Measurements from ENCODE around the gene ALPI. TPM values are rescaled to one million over a fixed set of nuclear protein-coding genes. Genes with fewer than 3 reads are reported as not detected.

Gene ALPI
- total and polyA plus RNA-seq, 10 of the 15 experiments (the other 5 are each of a cell fraction or from before 2014, with no cell fraction given), result not detected

GRCh38 chr2:232434563-232435374 is 21.2 kb upstream of the ALPI start:
- no peak for TF ChIP-seq ZSCAN29 (IDR thresholded peaks at IDR 0.05)
- TF ChIP-seq REST (IDR thresholded peaks at IDR 0.05; ENCODE audit: low read depth, low read length), result no peak
- TF ChIP-seq EGR1 (IDR thresholded peaks at IDR 0.05; ENCODE audit: borderline replicate concordance in 1 of 2, low read depth in 2 of 2, low read length in 2 of 2), result no peak
- TF ChIP-seq NKRF (conservative IDR thresholded peaks at IDR 0.05), result no peak
- no peak for TF ChIP-seq PAX8 (IDR thresholded peaks at IDR 0.05)
- no peak for TF ChIP-seq WRNIP1 (IDR thresholded peaks at IDR 0.05; ENCODE audit: borderline replicate concordance, low read depth, low read length)
- no peak for TF ChIP-seq ATF2 (IDR thresholded peaks at IDR 0.05; ENCODE audit: low read length)
- TF ChIP-seq CHD4 (IDR thresholded peaks at IDR 0.05), result no peak
- TF ChIP-seq, protein P1, sequence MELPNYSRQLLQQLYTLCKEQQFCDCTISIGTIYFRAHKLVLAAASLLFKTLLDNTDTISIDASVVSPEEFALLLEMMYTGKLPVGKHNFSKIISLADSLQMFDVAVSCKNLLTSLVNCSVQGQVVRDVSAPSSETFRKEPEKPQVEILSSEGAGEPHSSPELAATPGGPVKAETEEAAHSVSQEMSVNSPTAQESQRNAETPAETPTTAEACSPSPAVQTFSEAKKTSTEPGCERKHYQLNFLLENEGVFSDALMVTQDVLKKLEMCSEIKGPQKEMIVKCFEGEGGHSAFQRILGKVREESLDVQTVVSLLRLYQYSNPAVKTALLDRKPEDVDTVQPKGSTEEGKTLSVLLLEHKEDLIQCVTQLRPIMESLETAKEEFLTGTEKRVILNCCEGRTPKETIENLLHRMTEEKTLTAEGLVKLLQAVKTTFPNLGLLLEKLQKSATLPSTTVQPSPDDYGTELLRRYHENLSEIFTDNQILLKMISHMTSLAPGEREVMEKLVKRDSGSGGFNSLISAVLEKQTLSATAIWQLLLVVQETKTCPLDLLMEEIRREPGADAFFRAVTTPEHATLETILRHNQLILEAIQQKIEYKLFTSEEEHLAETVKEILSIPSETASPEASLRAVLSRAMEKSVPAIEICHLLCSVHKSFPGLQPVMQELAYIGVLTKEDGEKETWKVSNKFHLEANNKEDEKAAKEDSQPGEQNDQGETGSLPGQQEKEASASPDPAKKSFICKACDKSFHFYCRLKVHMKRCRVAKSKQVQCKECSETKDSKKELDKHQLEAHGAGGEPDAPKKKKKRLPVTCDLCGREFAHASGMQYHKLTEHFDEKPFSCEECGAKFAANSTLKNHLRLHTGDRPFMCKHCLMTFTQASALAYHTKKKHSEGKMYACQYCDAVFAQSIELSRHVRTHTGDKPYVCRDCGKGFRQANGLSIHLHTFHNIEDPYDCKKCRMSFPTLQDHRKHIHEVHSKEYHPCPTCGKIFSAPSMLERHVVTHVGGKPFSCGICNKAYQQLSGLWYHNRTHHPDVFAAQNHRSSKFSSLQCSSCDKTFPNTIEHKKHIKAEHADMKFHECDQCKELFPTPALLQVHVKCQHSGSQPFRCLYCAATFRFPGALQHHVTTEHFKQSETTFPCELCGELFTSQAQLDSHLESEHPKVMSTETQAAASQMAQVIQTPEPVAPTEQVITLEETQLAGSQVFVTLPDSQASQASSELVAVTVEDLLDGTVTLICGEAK (IDR thresholded peaks at IDR 0.05; ENCODE audit: borderline replicate concordance), result no peak
- TF ChIP-seq HDGF (IDR thresholded peaks at IDR 0.05), result no peak
- TF ChIP-seq ETV6 (conservative IDR thresholded peaks at IDR 0.05 in 1 of 2, IDR thresholded peaks at IDR 0.05 in 1 of 2; ENCODE audit: borderline replicate concordance in 1 of 2, low read depth in 1 of 2), result no peak
- BruUV-seq (replicated peaks), result no TSS peak
- no peak overlapping the region for H3K9ac ChIP-seq (ENCODE audit: control insufficient read depth, insufficient read depth, low read length)
- H3K4me1 ChIP-seq (ENCODE audit: control insufficient read depth, insufficient read depth, low read length), result no peaks in the 10 kb centered on the region
- H4K20me1 ChIP-seq (ENCODE audit: control insufficient read depth, insufficient read depth), result no peaks in the 10 kb centered on the region
- H3K4me3 ChIP-seq, result no peak overlapping the region
- H3K4me2 ChIP-seq (ENCODE audit: control insufficient read depth, insufficient read depth), result no peak overlapping the region
- in situ Hi-C loops (cut with MboI), result loop anchor here (5.0 kb wide), 2 partner anchors 52 to 527 kb away; no protein-coding TSS in a partner anchor
- ChIA-PET RAD21 (ENCODE audit: unreplicated experiment) (no interaction called here), SMC1A (ENCODE audit: uncharacterized antibody, unreplicated experiment) (no interaction called here), POLR2A (no interaction called here), CTCF (interaction anchor here (2.1 kb wide), 1 partner anchor 12 kb away, joined by 4 read pairs; no protein-coding TSS in a partner anchor)
- no peaks in the 10 kb centered on the region for H3K79me2 ChIP-seq (ENCODE audit: control insufficient read depth, insufficient read depth, low read length)
- no peak for ATAC-seq
- H3K9me3 ChIP-seq (replicated peaks; ENCODE audit: control insufficient read depth, insufficient read depth, low read length), result no peaks in the 10 kb centered on the region
- H3K27ac ChIP-seq (ENCODE audit: control insufficient read depth, insufficient read depth), result no peak overlapping the region
- no peaks in the 10 kb centered on the region; a peak in 2 of 4 replicates for H3K27me3 ChIP-seq (replicated peaks in 1 of 2; ENCODE audit: control insufficient read depth in 2 of 2, insufficient read depth in 2 of 2, low read length in 1 of 2)
- no peak for DNase-seq (ENCODE audit: low read depth, low spot score)
- H3K36me3 ChIP-seq (ENCODE audit: control insufficient read depth in 2 of 2, insufficient read depth in 2 of 2, low read length in 1 of 2), result no peaks in the 10 kb centered on the region
- 56% methylated on average over 11 of the region's 12 CpGs for WGBS (ENCODE audit: insufficient coverage, insufficient replicate concordance, low lambda C conversion rate, missing lambda C conversion rate)
- H2AFZ ChIP-seq (ENCODE audit: control insufficient read depth, low read depth, low read length), result no peak overlapping the region
- intact Hi-C loops (cut with micrococcal nuclease; ENCODE audit: unreplicated experiment), result no loop called here
- FAIRE-seq, result no peak
